T-helper 2 cell treated with Interferon-gamma antibody and Interleukin-4, amounts not matched to agents 100 ng/mL and 5 ng/mL, for 36 hours (primary cell): ENCODE data around the gene PDAP1. TPM values are rescaled to one million over a fixed set of nuclear protein-coding genes. Genes with fewer than 3 reads are reported as not detected.

Source experiments
- intact Hi-C: fragments of 100-400 bp; cut with micrococcal nuclease; formaldehyde crosslinking; loops from one replicate; pipeline ENCODE4 v1.15.1; 2023
- total RNA-seq: library from RNA; stranded (reverse); gene quantifications from 2 replicates; pipeline ENCODE4 v1.2.3, GENCODE V29; 2022

Gene PDAP1
- total RNA-seq, 1 donor from 2014 or later: 107 TPM

DNA sequence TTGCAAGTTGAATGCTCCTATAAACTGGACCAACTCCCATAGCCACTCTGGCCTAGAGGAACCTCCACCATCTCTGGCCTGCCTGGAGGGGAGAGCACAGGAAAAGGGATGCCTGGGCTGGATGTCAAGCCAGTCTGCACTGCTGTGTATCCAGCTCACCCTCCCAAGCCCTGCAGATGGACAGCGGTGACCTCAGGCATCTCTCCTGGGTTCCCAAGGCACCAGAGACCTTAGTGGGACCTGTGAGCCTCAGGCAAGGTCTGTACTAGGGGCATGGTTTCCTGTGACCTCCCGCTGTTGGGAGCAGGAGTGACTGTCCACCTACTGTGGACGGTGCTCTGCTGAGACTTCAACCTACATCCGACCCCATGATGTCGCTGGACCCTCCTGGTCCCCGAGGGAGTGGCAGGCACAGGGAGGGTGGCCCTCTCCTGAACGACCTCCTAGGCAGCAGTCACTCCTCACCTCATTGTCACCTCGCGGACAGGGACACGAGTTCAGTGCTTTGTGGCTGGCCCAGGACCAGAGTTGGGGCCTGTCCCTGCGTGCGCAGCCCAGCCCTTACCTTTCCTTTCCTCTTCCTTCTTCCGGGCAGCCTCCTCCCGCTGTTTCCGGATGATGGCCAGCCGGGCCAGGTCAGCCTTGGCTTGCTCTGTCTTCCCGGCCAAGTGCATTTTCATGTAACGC, 11.0 kb downstream of the PDAP1 start:
- intact Hi-C loops: no loop called here

DNA sequence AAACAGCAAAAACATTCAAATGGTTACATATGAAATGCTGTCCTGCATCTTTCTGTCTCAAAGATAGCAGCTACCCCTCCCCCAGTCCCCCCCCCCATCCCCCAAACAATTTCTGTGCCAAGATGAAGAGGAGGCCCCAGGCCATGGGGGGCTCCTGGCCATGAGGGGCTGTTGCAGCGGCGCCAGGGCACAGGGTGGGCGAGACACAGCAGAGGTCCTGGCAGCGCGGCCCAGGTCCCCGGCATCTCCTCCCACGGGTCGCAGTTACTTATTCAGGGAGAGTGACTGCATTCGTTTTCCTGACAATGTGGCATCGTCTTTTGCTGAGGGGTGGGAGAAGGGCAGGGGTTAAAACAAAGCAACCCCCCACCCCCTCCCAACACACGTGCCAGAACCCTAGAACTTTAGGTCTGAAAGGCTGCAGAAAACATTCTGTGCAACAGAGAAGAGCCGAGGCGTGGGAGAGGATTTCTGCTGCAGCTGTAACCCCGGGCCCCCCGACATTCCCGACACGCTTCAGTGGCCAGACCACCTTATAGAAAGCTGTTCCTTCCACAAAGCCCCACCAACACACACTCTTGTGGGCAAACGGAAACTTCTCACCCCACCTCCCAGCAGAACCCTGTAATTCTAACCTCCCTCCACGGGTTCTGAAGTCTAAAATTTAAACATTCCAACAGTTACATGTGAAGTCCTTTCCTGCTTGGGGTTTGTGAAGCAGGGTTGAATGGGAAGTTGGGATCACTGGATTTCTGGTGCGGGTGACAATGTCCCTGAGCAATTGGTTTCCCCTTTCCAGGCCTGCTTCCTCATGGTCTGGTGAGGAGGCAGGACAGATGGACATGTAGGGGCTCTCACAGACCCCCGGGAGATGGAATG, 11.7 kb downstream of the PDAP1 start:
- intact Hi-C loops: no loop called here

DNA sequence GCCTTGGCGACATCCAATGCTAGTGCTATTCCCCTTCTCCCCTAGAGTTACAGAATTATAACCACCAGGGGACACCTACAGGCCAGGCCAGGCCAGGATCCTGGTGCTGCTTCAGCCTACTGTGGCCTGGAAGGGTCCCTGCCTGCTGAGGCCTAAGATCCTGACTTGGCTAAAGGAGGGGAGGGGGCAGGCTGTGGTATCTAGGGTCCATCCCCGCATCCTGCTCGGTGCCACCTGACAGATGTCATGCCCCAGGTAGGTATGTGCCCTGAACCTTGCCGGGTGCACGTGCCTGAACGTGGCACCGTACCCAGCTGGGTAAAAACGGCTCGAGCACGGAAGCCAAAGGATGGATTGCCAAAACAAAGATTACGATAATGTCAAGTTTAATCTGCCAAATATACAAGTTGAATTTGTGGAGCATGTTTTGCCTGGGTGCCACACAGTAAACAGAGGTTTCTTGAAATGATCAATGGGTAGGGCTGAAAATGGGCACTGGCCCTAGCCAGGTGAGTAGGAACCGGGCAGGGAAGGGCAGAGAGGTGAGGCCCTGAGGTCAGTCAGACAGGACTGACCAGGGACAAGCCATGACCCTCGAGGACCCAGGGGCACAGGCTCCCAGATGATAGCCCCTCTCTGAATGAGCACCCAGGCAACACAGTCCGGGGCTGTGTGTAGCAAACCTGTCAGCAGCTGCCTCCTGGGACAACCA, 12.6 kb downstream of the PDAP1 start:
- intact Hi-C loops: no loop called here

DNA sequence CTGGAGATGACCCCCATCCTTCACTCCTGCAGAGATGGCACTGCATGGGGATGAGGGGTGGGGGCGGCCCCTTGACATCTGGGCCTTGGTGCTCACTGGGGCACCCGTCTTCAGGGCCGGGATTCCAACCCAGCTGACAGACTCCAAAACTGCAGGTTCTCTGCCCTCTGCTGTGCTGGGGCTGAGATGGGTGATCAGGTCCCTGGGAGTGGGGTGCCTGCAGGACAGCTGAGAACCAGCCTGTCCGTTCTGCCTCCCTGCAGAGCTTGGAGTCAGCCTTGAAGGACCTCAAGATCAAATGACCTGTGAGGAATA, 14.3 kb downstream of the PDAP1 start:
- intact Hi-C loops: no loop called here

DNA sequence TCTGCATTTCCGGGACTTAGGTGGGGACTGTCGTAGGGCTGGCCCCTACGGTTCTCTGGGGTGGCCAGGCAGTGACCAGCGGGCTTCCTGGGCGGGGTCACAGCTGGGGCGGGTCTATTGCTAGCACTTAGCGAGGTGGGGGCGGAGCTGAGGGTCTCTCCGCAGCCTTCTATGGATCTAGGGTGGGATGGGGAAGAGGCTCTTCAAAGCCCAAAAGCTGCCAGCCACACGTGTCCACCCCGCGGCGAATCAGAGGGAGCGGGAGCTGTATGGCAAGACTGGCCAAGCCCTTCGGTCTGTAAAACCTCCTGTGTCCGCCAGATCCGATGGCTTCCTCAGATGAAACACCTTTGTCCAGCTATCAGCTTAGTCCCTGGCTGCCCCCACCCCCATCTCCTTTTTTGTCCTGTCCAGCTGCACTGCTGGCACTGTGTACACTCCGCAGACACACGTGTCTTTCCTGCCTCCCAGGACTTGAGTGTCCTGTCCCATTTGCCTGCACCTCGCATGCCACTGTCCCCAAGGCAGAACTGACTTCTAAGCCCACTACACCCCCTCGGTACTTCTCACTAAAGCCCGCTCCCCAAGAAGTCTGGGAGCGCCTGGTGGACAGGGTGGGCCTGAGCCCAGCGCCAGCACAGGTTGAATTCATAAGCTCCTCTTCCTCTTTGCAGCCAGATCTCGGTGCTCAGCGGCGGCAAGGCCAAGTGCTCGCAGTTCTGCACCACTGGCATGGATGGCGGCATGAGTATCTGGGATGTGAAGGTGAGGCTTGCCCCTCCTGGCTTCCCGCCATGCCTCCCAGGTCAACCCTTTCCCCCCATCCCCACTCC, 14.8 kb downstream of the PDAP1 start:
- intact Hi-C loops: loop anchor here (2.0 kb wide), 2 partner anchors 15 to 19 kb away; partner anchors contain the start of genes ARPC1B, BUD31 and PDAP1

DNA sequence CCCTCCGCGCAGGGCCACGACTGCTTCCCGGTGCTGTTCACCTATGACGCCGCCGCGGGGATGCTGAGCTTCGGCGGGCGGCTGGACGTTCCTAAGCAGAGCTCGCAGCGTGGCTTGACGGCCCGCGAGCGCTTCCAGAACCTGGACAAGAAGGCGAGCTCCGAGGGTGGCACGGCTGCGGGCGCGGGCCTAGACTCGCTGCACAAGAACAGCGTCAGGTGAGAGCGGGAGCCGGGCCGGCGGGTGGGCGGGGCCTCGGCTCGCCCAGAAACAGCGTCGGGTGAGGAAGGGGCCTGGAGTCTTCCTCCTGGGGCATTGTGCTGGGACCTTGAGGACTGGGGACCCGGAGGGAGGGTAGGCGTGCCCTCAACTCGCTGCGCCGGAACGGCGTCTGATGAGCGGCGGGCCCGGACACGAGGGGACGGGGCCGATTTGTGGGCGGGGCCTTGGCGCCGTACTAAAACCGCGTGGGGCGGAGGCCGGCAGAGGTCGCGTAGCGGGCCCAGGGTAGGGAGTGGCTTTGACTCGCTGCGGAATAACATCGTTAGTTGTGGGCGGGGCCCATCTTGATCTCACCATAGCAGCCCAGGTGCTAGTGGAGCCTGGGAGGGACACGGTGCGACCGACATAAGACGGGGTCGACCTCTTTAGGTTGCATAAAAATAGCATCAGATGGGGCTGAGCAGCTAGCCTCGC, 15.6 kb downstream of the PDAP1 start:
- intact Hi-C loops: loop anchor here (2.0 kb wide), 2 partner anchors 16 to 18 kb away; partner anchors contain the start of genes ARPC1B, BUD31 and PDAP1

DNA sequence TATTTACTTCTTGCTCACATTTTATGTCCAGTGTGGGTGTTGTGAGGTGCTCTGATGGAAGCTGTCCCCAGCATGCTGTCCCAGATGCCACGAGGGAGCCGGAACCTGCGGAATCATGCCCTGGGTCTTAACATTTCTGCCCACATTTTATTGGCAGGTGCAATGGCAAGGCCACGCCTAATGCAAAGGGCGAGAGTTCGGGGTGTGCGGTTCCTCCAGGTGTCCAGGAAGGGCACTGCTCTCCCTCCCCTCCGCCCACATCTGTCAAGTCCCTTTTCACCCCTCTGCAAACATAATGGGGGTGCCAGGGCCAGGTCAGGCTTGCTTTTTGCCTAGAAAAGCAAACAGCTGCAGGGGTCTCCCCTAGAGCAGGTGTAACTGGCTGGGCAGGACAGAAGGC, 16.4 kb downstream of the PDAP1 start:
- intact Hi-C loops: loop anchor here (2.0 kb wide), 2 partner anchors 17 kb away; partner anchors contain the start of genes ARPC1B, BUD31 and PDAP1

DNA sequence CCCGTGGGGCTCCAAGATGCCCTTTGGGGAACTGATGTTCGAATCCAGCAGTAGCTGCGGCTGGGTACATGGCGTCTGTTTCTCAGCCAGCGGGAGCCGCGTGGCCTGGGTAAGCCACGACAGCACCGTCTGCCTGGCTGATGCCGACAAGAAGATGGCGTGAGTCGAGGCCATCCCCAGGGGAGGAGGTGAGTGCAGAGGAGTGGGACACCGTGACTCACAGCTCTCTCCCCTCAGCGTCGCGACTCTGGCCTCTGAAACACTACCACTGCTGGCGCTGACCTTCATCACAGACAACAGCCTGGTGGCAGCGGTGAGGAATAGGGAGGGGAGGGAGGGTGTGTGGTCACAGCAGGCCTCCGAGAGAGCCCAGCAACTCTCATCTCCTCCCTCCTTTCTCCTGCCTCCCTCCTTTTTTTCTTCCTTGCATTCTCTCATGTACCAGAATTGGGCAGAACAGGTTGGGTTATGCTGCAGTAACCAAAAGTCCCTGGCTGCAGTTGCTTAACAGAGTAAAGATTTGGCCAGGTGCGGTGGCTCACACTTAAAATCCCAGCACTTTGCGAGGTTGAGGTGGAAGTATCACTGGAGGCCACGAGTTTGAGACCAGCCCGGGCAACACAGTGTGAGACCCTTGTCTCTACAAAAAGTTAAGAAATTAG, 17.3 kb downstream of the PDAP1 start:
- intact Hi-C loops: no loop called here

DNA sequence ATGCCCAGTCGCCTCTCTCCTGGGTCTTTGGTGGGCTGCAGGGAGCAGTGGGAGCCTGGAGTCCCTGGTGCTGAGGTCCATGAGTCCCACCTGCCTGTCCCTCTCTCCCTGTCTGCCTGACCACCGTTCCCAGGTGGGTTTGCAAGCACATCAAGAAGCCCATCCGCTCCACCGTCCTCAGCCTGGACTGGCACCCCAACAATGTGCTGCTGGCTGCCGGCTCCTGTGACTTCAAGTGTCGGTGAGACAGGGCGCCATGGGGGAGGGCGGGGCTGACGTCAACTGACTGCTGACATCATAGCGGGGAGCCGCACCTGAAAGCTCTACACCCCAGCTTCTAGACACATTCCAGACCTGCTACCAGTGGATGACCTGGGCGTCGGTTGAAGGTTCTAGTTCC, 18.6 kb downstream of the PDAP1 start:
- intact Hi-C loops: no loop called here

DNA sequence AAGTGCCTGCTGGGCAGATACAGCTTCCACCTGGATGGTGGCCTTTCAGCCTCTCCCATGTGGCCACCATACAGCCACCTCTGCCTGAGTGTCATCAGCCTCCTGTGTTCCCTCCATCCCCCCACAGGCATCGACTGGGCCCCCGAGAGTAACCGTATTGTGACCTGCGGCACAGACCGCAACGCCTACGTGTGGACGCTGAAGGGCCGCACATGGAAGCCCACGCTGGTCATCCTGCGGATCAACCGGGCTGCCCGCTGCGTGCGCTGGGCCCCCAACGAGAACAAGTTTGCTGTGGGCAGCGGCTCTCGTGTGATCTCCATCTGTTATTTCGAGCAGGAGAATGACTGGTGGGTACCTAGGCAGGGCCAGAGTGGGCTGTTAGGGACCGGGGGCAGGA, 20.5 kb downstream of the PDAP1 start:
- intact Hi-C loops: loop anchor here (1.0 kb wide), 1 partner anchor 23 kb away; no protein-coding TSS in a partner anchor

DNA sequence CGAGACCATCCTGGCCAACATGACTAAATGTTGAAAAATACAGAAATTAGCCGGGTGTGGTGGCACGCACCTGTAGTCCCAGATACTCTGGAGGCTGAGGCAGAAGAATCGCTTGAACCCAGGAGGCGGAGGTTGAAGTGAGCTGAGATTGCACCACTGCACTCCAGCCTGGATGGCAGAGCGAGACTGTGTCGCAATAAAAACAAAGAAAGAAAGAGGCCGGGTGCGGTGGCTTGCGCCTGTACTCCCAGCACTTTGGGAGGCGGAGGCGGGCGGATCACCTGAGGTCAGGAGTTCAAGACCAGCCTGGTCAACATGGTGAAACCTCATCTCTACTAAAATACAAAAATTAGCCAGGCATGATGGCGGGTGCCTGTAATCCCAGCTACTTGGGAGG, 21.2 kb downstream of the PDAP1 start:
- intact Hi-C loops: loop anchor here (1.0 kb wide), 1 partner anchor 22 kb away; no protein-coding TSS in a partner anchor

DNA sequence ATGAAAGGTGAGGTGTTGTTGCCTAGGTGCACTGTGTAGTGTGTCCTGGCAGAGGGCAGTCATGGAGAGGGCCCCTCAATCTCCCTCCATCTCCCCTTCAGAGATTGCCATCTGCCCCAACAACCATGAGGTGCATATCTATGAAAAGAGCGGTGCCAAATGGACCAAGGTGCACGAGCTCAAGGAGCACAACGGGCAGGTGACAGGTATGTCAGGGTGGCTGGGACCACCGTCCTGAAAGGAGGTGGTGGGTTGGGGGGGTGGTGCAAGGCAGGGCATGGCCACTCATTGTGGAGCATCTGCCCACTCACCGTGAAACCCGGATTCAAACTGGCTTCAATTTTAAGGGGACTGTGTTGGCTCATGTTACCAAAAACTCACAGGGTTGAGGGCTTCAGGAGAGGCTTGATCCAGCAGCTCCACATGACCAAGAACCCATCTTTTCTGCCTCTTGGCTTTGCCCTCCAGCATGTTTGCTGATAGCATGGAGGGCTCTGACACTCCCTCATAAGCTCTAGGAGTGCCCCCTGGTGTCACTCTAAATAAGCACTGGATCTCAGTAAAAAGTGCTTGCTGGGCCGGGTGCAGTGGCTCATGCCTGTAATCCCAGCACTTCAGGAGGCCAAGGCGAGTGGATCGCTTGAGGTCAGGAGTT, 21.7 kb downstream of the PDAP1 start:
- intact Hi-C loops: loop anchor here (1.0 kb wide), 1 partner anchor 21 kb away; no protein-coding TSS in a partner anchor

DNA sequence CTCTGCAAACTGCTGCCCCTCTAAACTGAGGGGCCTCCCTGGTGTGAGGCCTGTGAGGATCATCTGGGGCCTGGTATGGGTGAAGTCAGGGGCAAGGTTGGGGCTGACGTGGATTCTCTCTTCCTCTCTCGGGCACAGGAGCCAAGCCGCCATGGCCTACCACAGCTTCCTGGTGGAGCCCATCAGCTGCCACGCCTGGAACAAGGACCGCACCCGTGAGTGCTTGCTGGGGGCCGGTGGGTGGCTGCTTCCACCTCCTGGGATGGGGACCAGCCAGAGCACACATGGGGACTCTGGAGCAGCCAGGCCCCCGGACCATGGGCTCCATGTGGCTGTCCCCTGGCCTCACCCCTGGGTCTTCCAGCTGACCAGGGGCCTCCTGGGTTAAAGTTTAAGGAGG, 22.8 kb downstream of the PDAP1 start:
- intact Hi-C loops: no loop called here

DNA sequence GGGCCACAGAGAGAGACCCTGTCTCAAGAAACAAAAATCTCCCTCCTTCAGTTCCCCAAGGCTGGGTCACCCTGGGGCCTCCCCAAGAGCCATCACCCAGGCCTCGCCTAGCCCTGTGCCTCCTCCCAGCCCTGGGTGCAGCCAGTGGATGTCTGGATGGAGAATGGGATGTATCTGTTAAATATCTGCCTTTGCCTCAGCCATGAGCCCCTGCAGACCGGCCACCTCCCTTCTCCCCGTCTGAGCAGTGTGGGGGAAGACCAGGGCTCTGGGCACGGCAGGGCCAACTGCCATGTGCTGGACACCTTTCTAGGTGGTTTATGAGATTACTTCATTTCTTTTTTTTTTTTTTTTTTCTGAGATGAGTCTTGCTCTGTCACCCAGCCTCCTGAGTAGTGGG, 23.9 kb downstream of the PDAP1 start:
- intact Hi-C loops: no loop called here

DNA sequence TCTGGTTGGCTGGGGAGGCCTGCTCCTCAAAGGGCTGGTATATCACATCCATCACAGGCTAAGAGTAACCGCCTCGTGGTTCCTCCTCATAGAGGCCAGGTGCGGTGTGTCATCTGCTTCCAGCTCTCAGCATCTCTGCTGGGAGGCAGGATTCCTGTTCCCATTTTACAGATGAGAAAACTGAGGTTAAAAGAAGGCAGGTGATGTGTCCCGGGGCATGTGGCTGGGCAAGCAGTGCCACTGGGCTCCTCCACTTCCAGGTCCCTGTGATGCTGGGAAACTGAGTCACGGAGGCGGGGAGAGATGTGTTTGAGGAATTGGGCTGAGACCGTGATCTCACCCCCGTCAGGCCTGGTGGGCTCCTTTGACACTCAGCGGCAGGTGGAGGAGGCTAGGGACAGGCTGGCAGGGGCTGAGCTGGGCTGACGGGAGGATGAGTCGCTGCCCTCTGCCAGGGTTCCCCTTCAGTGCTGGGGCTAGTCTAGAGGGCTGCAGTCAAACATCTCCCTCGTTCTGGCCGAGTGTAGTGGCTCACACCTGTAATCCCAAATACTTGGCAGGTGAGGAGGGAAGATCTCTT, 24.5 kb downstream of the PDAP1 start:
- intact Hi-C loops: no loop called here

DNA sequence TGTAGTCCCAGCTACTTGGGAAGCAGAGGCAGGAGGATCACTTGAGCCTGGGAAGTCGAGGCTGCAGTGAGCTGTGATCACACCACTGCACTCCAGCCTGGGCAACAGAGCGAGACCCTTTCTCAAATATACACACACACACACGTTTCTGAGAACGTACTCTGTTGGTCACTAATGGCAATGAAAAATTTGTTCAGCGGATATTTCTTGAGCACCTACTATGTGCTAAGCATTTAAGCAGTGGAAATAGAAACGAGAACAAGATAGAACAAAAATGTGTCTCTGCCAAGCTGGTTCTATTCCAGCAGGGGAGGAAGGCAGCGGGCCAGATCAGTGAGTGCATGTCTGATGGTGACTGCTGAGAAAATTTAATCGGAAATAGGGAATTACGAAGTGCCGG, 25.2 kb downstream of the PDAP1 start:
- intact Hi-C loops: no loop called here

DNA sequence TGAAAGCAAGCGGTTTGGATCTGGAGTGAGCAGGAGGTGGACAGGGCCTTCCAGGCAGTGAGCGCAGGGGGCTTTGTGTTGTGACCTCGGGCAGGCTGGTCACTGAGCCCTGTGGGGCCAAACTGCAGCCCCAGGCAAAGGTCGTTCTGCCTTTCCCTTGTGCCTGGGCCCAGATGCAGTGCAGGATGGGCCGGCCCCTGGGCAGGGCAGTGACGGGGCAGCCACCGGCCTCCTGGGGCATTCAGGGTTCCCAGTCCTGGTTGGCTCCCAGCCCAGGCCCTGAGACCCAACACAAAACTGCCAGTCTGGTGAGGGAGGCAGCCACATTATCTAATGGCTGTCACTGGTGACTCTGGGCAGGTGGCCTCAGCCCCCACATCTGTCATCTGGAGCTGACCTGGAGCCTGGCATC, 26.7 kb downstream of the PDAP1 start:
- intact Hi-C loops: loop anchor here (1.0 kb wide), 1 partner anchor 27 kb away; the partner anchor contains the start of genes BUD31 and PDAP1

DNA sequence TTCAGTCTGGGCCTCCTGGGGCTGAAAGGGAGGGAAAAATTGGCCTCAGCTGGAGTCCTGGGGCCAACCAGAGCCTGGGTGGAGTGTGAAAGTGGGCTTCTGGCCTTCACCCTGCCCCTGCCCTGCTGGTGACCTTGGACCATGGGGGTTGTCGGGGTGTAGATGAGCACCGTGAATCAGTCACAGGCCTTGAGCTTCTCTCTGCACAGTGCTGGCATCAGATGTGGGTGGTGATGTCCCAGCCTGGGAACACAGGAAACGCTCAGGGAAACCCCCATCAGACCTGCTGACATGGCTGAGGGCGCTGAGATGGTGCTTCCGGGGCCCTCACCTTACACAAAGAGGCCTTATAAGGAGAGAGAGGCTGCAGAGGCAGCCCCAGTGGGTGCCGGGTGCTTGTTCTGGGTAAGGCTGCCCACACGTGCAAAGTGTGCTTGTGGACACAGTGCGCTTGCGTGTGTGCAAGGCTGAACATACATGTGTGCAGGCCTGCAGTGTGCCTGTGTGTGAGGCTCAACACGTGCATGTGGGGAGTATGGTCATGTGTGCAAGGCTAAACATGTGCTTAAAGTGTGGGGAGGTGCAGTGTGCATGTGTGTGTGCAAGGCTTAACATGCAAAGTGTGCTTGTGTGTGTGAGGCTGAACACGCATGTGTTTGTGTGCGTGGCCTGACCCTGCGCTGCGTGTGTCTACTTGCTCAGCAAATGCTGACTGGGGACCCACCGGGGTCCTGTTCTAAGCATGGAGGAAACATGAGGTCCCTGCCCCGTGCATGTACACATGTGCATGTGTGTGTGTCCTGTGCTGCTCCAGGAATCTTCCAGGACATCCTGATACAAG, 27.4 kb downstream of the PDAP1 start:
- intact Hi-C loops: loop anchor here (1.0 kb wide), 1 partner anchor 27 kb away; the partner anchor contains the start of genes BUD31 and PDAP1
